HTERT RPE-1 (cell line): ENCODE measurements around the gene MBNL2.

Experiments used
- in situ Hi-C: fragments of 300-500 bp; cut with MboI; formaldehyde crosslinking; loops from 4 replicates; pipeline ENCODE4 v1.14.3; 2020; ENCODE audit warnings: low sequenced_read_pairs

The MBNL2 gene

DNA sequence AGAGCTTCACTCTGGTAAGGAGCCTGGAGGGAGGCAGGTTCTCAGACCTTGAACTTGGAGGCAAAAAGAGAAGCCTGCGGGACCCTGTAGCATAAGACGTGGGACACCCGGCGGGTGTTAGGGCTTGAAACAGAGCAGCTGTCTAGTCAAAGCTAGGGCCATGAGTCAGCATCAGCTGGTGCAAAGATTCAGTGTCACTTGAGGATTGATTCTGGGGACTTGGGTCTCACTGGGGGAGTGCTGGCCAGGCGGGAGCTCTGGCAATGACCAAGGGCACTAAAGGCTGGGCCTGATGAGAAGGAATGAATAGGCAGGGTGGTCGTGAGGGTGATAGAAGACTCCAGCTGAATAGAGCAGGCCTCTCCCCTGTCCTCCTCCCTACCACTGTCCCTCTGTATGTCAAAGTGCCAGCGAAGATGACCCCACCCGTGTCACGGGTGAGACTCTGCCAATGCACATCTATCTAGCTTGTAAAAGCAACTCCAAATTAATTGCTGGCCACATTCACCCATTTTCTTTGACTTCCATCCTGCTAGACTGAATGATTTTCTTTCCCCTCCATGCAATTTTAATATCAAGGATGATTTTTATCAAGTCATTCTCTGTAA lies 97.1 kb downstream of the MBNL2 start:
- in situ Hi-C loops, result no loop called here

DNA sequence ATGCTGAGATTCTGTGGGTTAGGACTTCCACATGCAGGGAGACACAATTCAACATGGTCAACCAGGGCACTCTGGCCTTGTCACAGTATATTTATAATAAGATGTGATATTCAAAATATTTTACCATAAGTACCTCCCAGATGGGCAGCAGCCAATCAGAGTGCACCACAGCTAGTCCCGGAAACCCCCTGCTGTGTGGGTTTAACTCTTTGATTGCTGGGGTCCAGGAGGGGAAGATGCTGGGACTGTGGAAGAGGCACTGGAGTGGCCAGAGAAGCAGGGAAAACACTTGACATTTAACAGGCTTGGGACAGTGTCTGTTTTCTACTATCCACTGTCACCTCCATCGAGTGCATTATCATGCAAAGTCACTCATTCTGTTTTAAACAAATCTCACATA lies 99.0 kb downstream of the MBNL2 start:
- in situ Hi-C loops, result no loop called here

DNA sequence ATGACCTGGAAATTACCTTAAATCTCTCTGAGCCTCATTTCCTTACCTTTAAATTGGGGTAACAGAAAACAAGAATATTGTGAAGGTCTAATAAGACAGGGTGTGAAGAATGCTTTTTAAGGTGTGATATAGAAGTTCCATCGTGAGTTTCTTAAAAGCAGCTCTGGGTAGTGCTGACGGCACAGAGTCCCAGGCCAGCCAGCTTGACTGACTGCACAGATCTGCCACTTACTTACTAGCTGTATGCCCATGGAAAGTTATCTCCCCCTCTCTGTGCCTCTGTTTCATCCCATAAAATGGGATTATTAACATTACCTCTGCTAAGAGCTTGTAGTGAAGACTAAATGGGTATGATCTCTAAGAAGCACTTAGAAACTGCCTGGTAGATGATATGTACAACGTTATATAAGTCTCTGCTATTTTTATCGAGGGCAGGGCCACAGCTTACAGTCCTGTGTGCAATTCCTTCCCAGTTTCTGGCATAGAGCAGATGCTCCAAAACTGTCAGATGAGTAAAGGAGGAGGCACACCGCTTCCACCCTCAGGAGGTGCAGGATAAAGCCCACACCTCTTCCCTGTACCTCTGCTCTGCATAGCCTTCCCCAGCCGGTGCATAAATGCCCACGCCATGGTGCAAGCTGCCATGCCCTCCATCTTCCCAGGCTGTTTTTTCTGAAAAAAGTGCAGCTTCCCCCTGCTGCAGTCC lies 99.6 kb downstream of the MBNL2 start:
- in situ Hi-C loops, result no loop called here

DNA sequence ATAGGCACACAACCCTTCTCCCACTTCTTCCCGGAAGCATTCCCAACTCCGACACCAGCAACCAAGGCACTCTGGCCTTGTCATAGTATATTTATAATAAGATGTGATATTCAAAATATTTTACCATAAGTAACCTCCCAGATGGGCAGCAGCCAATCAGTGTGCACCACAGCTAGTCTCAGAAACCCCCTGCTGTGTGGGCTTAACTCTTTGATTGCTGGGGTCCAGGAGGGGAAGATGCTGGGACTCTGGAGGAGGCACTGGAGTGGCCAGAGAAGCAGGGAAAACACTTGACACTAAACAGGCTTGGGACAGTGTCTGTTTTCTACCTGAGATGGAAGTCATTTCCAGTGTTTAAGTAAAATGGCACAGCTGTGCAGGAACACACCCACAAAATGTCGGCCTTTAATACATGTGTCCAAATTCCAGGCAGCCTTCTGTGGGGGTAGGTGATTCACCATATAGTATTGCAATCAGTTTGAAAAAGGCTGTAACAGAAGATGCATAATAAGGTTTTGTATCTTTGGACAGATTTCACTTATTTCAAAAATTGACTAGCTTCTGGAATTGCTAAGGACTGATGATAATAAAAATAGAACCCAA lies 100.7 kb downstream of the MBNL2 start:
- in situ Hi-C loops, result no loop called here

DNA sequence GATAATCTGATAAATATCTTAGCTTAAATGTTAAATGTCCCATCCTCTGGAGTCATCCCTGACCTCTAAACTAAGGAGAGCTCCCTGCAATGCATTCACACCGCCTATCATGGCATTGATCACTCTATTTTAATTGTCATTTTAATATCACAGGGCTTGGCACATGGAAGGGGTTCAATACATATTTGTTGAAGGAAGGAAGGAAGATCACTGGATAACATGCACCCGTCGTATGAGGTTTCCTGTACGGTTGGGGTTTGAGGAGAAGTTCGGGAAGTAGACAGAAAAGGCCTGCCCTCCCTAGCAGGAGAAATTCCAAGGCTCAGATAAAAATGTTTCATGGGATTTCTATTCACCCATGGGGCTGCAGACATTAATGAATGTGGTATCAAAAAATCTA lies 102.0 kb downstream of the MBNL2 start:
- in situ Hi-C loops, result no loop called here

DNA sequence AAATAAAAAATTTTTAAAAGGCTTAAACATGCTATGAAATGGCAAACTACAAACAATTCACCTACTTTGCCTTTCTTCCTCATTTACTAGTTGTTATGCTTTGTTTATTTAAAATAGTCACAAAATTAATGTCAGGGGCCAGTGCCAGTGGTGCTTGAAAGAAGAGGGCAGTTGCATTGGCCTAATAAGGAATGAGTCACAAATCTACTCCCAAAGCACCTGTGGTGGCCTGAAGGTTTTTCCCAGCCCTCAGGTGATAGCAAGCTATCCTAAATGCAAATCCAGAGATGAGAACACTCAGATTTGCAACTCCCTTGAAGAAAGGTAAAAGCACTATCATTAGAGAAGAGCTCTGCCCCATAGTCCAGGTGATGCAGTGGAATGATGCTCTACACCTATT lies 103.6 kb downstream of the MBNL2 start:
- in situ Hi-C loops, result no loop called here

DNA sequence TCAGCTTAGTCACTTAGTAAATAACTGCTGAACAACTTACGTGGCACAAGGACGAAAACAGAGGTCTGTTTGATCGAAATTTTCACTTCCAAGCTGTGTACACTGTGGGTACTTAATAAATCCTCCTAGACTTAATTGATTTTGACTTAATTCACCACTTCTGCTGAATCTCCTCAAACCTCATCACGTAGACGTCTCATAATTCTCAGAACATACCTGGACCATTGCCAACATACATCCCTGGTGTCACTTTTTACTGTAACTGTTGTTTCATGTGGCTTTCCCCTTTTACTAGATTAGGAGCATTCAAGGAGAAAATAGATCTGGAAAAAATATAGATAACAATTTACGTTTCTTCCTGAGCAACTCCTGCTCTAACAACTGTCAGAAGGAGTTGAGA lies 105.0 kb downstream of the MBNL2 start:
- in situ Hi-C loops, result no loop called here

DNA sequence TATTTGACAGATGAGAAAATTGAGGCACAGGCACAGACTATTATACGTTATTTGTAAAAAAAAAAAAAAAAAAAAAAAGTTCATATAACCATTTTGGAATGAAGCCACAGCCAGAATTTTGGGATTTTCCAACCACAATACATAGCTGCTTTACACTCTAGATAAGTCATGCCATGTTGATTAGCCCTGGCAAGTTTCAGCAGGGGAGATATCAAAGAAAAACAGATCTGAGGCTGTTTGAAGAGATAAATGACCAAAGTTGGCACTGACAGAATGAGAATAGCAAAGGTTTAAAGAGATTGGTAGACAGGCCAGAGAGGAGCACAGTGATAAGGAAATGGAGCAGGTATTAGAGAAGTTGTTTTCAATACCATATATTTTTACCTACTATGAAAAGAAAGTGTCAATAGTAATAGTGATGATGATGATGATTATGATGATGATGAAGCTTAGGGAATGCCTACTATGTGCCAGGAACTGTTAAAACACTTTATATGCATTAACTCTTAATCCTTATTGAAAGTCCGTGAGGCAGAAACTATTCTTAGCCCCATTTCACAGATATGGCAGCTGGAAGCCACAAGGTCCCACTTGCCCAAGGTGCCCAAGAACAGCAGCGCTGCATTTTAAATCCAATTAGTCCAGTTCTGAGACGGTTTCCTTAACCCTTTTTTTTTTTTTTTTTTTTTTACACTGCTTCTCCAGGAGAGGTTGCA lies 105.5 kb downstream of the MBNL2 start:
- in situ Hi-C loops, result no loop called here

DNA sequence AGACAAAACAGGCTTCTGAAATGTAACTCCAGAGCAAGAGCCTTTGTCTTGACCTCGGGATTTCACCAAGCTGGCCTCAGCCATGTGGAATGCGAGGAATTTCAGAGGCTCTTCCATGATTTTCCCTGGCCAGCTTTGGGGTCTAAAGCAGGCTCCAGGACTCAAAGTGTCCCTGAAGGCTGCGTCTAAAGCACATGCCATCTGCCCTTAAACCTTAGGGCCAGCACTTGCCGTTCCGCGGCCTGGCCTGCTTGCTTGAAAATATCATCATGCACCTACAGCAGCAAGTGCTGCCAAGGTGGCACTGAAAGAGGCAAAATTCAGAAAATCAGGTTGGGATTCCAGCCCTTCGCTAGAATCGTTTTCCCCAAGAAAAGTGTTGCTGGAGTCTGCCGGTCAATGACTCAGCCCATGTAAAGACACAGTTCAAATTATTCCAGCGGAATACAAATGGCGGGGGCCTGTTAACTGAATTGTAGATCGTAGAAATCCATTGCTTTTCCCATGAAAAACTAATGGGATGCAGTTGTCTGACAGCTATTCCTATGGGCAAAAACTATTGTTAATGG lies 106.2 kb downstream of the MBNL2 start:
- in situ Hi-C loops, result no loop called here

DNA sequence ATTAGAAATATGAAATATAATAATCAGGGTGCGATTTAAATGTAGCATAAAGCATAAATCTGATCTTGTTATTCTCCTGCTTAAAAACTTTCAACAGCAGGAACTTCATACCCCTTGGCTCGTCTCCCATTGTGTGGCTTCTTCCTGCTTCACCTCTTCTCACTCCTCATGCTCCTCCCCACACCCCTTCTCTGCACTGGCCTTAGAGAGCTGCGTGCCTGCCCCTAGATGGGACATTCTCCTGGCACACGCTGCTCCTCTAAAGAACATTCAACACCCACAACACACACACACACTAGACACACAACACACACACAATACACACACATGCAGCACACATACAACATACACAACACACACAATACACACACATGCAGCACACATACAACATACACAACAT lies 107.2 kb downstream of the MBNL2 start:
- in situ Hi-C loops, result no loop called here

DNA sequence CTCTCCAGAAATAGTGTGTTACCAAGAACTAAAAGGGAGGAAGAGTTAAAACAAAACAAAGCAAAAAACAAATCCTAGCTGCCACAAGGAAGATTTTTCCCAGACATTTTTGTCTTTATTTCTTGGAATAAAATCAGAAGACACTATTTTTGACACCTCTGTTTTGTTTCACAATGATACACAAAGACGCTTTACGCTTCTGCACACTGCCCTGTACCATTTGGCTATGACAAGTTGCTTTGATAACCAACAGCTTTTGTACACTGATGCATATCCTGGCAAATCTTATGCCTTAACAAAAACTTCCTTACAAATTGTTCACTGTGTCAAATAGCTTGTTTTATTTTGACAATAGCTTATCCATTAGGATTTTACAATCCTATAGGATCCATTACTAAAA lies 108.3 kb downstream of the MBNL2 start:
- in situ Hi-C loops, result no loop called here

DNA sequence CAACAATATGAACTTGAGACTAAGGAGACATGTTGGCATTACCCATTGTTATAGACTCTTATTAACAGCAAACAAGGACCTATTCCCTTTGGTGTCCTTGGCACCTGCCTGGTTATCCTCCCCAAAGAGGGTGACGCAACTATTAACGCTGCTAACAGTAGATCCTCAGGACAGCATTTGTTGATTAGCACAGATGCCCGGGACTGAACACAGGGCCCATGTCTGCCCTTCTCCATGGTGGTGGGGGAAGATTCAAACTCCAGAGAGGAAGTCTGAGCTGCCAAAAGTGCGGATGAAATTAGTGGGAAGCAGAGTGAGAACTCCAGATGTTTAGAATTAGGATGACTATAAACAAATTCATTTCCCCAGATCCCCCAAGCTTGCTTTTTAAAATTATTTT lies 110.6 kb downstream of the MBNL2 start:
- in situ Hi-C loops, result no loop called here

DNA sequence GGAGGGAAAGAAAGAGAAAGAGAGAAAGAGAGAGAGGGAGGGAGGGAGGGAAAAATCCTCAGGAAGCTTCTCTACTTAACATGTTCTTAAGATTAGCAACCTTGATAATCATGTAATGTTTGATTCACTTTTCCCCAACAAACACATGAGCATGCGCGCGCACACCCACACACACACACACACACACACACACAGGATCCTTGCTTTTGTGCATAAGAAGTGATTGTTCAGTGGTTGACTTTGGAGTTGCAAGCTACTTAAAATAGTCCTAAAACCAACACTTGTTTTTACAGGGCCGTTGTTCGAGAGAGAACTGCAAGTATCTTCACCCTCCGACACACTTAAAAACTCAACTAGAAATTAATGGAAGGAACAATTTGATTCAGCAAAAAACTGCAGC lies 111.8 kb downstream of the MBNL2 start:
- in situ Hi-C loops, result no loop called here

DNA sequence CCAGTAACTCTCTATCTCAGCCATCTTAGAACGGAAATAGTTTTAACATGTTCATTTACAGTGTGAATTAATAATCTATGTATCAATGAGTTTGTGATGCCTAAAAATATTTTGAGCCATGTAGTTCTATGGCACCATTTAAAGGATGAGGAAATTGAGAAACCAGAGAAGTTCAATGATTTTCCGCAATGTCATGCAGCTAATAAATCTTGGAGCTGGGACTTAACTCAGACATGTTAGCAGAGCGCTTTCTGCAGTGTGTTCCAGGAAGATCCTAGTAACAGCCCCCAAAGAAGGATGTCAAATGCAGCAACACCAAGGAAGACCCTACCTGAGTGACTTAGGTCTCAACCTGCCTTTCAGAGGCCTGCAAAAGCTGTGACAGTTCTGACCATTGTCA lies 112.6 kb downstream of the MBNL2 start:
- in situ Hi-C loops, result no loop called here

DNA sequence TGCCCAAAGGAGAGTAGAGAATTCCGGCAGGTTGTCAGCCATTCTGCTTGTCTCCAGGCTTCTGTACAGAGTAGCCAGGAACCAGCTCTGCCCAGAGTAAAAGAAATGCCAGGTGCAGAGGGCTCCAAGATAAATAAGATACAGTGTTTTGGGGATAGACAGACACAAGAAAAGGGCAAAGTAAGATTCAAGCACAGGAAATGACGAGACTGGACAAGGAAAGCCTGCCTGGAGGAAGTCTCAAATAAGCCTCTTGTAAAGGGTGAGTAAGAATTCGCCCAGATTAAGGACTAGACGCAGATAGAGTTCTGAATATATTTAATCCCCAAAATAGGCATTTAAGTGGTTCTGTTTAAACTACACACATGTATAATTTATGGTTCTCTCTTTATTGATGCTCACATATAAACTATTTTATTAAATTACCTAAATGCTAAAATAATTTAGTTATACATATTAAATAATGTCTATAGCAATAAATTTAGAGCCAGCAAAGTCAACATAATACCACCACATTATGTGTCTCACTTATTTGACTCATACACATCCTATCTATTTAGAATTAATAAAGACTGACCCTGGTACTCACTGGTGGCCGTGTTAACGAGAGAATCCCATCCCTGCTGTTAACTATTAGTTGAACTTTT lies 113.5 kb downstream of the MBNL2 start:
- in situ Hi-C loops, result no loop called here

DNA sequence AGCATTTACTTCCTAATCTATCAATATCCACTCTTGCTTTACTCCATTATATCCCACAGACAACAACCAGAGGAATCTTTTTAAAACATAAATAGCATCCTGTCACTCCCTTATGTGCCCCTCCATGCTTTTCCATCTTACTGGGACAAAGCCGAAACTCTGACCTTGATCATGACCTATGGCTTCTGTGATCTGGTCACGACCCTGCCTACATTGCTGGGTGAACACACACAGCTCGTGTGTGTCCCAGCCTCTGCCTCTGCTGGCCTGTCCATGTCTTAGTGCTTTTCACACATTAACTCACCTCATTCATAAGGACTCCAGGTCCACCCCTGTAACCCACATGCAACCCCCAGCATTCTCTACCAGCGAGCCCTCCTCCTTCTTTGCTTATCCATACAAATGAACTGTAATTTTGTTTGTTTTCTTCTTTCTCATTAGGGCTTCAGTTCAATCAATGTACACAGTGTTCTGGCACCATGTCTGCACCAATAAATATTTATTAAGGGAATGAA lies 115.9 kb downstream of the MBNL2 start:
- in situ Hi-C loops, result no loop called here

DNA sequence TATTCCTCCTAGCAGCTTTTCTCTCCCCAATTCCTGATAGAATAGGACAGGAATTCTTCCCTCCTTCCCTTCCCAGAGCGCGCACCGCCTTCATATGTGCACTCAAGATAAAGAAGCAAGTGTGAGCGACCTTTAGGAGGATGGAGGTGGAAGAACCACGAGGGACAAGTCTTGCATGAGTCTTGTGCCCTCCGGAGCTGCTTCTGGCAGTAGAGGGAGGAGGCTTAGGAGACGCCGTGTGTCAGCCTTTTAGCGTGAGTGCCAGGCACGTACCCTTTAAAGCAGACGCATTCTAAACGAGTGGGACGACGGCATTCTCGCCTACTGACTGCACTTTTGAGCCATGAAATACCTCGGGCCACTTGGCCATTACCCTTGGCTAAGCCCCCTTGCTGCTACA lies 116.4 kb downstream of the MBNL2 start:
- in situ Hi-C loops, result no loop called here

DNA sequence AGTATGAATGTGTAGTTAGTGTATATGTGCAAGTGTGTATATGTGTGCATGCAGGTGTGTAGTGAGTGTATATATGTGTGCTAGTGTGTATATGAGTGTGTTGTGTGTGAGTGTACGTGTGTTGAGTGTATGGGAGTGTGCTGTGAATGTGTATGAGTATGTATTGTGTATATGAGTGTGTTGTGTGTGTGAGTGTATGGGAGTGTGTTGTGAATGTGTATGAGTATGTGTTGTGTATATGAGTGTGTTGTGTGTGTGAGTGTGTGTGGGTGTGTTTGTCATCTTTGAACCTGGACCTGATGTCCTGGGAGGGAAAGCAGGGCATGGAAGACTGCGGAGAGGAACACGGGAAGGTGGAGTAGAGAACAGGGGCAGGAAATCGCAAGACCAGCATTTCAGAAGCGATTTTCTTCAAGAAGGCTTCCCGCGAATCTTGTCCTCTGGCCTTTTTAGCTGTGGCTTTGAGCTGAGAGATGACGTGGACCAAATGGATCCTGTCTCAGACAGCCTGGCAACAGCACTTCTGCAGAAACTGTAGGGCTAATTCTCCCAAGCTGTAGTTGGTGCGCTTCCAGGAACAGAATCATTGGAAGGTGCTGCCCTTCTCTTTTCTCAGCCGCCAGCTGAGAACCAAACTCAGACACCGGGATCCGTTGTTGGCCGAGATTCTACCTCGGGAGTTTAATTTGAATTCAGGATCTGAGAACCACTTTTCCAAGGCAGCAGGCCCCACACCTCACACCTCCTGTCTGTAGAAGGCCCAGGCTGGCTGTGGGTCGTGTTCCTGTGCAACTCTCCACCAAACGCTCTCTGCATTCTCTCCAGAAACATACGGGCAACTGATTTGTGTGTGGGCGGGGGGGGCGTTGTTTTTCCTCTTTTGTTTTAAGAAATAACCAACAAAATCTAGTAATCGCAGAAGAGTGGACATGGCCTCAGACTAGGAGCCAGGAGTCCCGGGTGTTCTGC lies 117.2 kb downstream of the MBNL2 start:
- in situ Hi-C loops, result no loop called here

DNA sequence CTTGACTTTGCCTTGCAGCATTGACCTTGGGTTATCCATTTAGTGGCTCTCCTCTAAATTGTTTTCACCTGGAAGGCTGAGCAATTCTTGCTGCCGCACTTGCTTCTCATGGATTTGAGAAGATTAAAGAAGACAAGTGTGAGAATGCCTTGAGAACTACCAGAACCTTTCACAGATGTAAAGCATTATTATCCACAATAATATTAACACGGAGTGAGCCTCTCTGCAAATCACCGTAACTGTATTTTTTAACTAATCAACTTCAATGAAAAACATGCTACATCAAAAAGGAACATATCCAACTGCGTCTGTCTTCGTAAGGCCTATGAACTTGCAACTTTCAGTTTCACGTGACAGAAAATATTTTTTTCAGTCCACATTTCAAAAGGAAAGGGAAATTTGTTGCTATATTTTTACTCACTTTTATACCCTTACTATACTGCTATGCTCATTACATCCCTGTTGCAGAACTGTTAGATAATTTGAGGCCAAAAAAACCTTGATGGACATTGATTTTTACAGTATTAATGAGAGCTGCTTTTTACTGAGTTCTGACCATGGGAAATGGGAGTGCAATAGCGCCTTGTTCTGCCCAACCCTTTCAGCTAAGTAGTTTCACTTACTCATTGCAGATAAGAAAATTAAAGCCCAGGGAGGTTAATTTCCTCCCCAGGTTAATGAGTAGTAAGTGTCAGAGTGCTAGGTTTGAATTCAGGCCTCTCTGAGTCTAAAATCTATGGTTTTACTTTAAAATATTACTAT lies 118.0 kb downstream of the MBNL2 start:
- in situ Hi-C loops, result no loop called here
